DND-41 (cell line): Measurements from ENCODE around the gene CLPTM1L.

Experiments used
- EZH2 ChIP-seq: IDR thresholded peaks from 3 replicates; pipeline ENCODE4 v1.6.1; 2012; ENCODE audit warnings: borderline replicate concordance, low read depth, mild to moderate bottlenecking, moderate library complexity, low read length, inconsistent platforms; ENCODE audit not compliant: severe bottlenecking
- TF ChIP-seq, protein P1 (sequence below): IDR thresholded peaks from 2 replicates; pipeline ENCODE4 v1.5.1; 2012; ENCODE audit warnings: borderline replicate concordance, low read length, moderate library complexity, mild to moderate bottlenecking; ENCODE audit not compliant: poor library complexity, severe bottlenecking; ENCODE audit errors: extremely low read depth

DNA sequence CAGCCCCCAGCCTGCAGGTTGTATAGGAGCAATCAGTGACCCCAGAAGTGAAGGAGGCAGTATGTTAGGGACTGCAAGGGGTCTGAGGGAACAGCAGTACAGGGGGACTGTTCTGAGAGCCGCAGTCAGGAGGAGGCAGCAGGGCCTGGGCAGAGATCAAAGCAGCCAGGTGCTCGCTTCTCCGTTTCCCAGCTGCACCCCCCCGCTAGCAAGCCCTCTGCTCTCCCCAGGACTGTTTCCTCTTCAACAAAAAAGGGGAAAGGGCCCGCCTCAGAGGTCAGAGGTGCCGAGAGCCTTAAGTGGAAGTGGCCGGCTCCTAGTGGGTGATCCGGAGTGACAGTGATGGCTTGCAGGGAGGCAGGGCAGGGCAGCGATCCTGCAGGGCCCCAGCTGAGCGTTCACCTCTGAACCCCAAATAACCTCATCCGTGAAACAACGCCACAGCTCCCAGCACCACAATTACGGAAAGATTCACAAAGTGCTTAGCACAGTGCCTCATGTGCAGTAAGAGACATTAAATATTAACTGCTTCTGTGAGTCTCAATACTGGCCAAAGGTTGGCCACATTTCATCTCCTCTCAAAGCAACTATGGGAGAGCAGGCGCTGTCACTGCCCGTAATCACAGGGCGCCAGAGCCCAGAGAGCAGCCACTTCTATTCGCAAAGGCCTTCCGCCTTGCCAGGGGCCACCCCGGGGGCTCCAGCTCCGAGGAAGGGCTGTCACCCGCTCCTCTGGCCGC is 8.0 kb downstream of the CLPTM1L start:
- TF ChIP-seq, protein P1, sequence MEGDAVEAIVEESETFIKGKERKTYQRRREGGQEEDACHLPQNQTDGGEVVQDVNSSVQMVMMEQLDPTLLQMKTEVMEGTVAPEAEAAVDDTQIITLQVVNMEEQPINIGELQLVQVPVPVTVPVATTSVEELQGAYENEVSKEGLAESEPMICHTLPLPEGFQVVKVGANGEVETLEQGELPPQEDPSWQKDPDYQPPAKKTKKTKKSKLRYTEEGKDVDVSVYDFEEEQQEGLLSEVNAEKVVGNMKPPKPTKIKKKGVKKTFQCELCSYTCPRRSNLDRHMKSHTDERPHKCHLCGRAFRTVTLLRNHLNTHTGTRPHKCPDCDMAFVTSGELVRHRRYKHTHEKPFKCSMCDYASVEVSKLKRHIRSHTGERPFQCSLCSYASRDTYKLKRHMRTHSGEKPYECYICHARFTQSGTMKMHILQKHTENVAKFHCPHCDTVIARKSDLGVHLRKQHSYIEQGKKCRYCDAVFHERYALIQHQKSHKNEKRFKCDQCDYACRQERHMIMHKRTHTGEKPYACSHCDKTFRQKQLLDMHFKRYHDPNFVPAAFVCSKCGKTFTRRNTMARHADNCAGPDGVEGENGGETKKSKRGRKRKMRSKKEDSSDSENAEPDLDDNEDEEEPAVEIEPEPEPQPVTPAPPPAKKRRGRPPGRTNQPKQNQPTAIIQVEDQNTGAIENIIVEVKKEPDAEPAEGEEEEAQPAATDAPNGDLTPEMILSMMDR = no peak
- no peak for TF ChIP-seq EZH2
